Endothelial cell (in vitro differentiated cells): ENCODE results near the gene IQSEC1. TPM values are rescaled to one million over a fixed set of nuclear protein-coding genes. Genes with fewer than 3 reads are reported as not detected.

ENCODE experiments used
- DNase-seq: peaks from one replicate; pipeline ENCODE4 v3.0.0; 2021; ENCODE audit warnings: low spot score
- H3K27ac Mint-ChIP-seq: one replicate; pipeline ENCODE4 v1.8.0; 2021; ENCODE audit warnings: mixed read lengths, inconsistent platforms; ENCODE audit not compliant: unreplicated experiment
- H3K27me3 Mint-ChIP-seq: one replicate; pipeline ENCODE4 v1.8.0; 2021; ENCODE audit warnings: mild to moderate bottlenecking, moderate library complexity, mixed read lengths, inconsistent platforms; ENCODE audit not compliant: unreplicated experiment
- H3K36me3 Mint-ChIP-seq: one replicate; pipeline ENCODE4 v1.8.0; 2021; ENCODE audit warnings: mild to moderate bottlenecking, low read depth, mixed read lengths, inconsistent platforms; ENCODE audit not compliant: unreplicated experiment
- H3K4me1 Mint-ChIP-seq: one replicate; pipeline ENCODE4 v1.8.0; 2021; ENCODE audit warnings: mild to moderate bottlenecking, mixed read lengths, inconsistent platforms; ENCODE audit not compliant: unreplicated experiment
- H3K4me3 Mint-ChIP-seq: one replicate; pipeline ENCODE4 v1.8.0; 2021; ENCODE audit warnings: mild to moderate bottlenecking, mixed read lengths, inconsistent platforms; ENCODE audit not compliant: unreplicated experiment
- H3K9me3 Mint-ChIP-seq: one replicate; pipeline ENCODE4 v1.8.0; 2021; ENCODE audit warnings: mixed read lengths, inconsistent platforms; ENCODE audit not compliant: unreplicated experiment
- total RNA-seq: library from RNA; stranded (reverse); fragmentation: NEBNext Ultra II Directional; extraction: Animal tissue kit (Norgen Biotek cat#: 25700); gene quantifications from one replicate; pipeline ENCODE4 v1.2.1, GENCODE V29; 2021; ENCODE audit not compliant: unreplicated experiment
- TF ChIP-seq, protein P1 (sequence below): fragments of 200-600 bp; sonication (generic); IDR thresholded peaks from one replicate; pipeline ENCODE4 v1.5.0; 2021; ENCODE audit warnings: antibody characterized with exemption; ENCODE audit not compliant: unreplicated experiment

IQSEC1 gene
- total RNA-seq, 1 donor from 2014 or later = 75.3 TPM

DNA sequence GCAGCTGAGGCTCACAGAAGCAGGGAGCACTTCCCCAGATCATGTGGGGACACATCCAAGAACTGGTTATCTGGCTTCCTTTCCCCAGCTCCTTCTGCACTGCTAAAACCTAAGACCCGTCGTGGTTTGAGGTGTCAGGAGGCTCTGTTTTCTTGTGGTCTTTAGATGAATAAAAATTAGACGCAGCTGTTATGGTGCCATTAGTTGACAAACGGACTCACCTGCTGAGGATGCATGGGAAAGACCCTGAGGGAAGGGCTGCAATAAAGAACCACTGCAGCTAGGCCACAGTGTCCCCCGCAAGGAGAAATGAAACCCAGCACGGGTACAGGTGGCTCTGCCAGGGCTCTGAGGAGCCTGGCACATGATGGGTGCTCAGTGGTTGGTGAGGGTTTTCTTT is 99.4 kb downstream of the IQSEC1 start:
- H3K4me1 Mint-ChIP-seq = peaks cover 7% of the 10 kb centered on the region
- peaks cover 9% of the 10 kb centered on the region for H3K27me3 Mint-ChIP-seq
- no peaks in the 10 kb centered on the region for H3K9me3 Mint-ChIP-seq
- peaks cover 3% of the 10 kb centered on the region for H3K36me3 Mint-ChIP-seq
- TF ChIP-seq, protein P1, sequence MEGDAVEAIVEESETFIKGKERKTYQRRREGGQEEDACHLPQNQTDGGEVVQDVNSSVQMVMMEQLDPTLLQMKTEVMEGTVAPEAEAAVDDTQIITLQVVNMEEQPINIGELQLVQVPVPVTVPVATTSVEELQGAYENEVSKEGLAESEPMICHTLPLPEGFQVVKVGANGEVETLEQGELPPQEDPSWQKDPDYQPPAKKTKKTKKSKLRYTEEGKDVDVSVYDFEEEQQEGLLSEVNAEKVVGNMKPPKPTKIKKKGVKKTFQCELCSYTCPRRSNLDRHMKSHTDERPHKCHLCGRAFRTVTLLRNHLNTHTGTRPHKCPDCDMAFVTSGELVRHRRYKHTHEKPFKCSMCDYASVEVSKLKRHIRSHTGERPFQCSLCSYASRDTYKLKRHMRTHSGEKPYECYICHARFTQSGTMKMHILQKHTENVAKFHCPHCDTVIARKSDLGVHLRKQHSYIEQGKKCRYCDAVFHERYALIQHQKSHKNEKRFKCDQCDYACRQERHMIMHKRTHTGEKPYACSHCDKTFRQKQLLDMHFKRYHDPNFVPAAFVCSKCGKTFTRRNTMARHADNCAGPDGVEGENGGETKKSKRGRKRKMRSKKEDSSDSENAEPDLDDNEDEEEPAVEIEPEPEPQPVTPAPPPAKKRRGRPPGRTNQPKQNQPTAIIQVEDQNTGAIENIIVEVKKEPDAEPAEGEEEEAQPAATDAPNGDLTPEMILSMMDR = no peak
- no peak for DNase-seq
- H3K4me3 Mint-ChIP-seq = no peak overlapping the region
- H3K27ac Mint-ChIP-seq = no peak overlapping the region

- no peak overlapping the region for H3K4me3 Mint-ChIP-seq
- TF ChIP-seq, protein P1 = no peak
- no peak for DNase-seq
- peaks cover 10% of the 10 kb centered on the region for H3K27me3 Mint-ChIP-seq
- H3K36me3 Mint-ChIP-seq = peaks cover 3% of the 10 kb centered on the region
- peak overlapping the region; percentile 30 for H3K27ac Mint-ChIP-seq
- H3K9me3 Mint-ChIP-seq = no peaks in the 10 kb centered on the region
- H3K4me1 Mint-ChIP-seq = peaks cover 8% of the 10 kb centered on the region
Observed at GRCh38 chr3:12972781-12973702, 100.2 kb downstream of the IQSEC1 start.

DNA sequence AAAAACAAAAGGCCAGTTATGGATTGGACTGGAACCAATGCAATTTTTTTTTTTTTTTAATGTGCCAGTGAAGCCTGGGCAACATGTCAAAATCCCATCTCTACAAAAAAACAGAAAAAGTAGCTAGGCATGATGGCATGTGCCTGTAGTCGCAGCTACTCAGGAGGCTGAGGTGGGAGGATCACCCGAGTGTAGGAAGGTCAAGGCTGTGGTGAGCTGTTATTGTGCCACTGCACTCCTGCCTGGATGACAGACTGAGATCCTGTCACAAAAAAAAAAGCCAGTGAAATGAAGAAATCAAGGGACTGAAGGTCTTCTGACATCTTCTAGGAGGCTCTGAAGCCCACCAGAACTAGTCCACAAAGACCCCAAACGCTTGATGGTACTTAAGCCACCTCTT is 101.2 kb downstream of the IQSEC1 start:
- H3K27ac Mint-ChIP-seq = no peak overlapping the region
- no peak for DNase-seq
- peaks cover 10% of the 10 kb centered on the region for H3K4me1 Mint-ChIP-seq
- H3K36me3 Mint-ChIP-seq = peaks cover 3% of the 10 kb centered on the region
- H3K27me3 Mint-ChIP-seq = peaks cover 11% of the 10 kb centered on the region
- TF ChIP-seq, protein P1 = no peak
- H3K4me3 Mint-ChIP-seq = no peak overlapping the region
- no peaks in the 10 kb centered on the region for H3K9me3 Mint-ChIP-seq

DNA sequence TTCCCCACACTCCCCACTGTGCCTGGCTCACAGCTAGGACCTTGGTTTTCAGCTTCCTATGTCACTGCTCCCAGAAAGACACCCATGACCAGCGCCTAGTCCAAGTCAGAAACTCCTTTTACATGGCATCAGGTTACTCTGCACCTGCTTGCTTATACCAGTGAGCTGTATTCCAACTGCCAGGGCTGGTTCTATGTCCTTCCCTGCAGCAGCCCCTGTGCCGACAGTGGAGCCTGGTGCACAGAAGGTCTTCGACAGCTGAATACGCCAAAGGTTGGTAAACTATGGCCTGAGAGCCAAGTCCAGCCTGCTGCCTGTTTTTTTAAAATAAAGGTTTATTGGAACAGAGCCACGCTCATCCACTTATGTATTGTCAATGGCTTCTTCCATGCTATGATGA is 102.5 kb downstream of the IQSEC1 start:
- H3K36me3 Mint-ChIP-seq = no peaks in the 10 kb centered on the region
- no peak for DNase-seq
- H3K4me1 Mint-ChIP-seq = peaks cover 23% of the 10 kb centered on the region
- H3K27ac Mint-ChIP-seq = no peak overlapping the region
- no peaks in the 10 kb centered on the region for H3K9me3 Mint-ChIP-seq
- H3K27me3 Mint-ChIP-seq = peaks cover 15% of the 10 kb centered on the region
- no peak overlapping the region for H3K4me3 Mint-ChIP-seq
- TF ChIP-seq, protein P1 = no peak

DNA sequence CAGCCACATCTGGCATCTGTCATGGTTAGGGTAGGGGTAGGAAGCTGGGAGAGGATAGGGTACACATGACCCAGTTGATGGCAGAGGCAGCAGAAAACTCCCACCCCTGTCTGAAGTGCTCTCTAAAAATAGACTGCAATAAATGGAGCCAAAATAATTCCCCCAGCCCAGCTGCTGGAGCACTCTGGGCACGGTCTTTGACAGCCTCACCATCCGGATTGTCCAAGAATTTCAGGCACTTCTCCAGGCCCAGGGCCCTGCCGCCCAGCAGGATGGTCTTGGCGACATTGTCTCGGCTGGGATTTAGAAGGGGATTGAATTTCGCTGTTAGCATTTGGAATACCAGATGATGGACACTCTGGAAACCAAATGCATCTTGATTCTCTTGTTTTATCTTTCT is 103.7 kb downstream of the IQSEC1 start:
- TF ChIP-seq, protein P1 = no peak
- Mint-ChIP-seq H3K9me3 (no peaks in the 10 kb centered on the region), H3K27ac (peak overlapping the region; percentile 4), H3K4me3 (no peak overlapping the region), H3K27me3 (peaks cover 13% of the 10 kb centered on the region), H3K36me3 (no peaks in the 10 kb centered on the region), H3K4me1 (peaks cover 33% of the 10 kb centered on the region)
- DNase-seq = no peak
